Medulla oblongata (tissue), 1 donor: ENCODE results near the gene SLK.

Source experiments
- DNase-seq: peaks from one replicate; pipeline ENCODE4 v3.0.0-alpha.2; 2015; ENCODE audit errors: extremely low spot score

Gene SLK

DNA sequence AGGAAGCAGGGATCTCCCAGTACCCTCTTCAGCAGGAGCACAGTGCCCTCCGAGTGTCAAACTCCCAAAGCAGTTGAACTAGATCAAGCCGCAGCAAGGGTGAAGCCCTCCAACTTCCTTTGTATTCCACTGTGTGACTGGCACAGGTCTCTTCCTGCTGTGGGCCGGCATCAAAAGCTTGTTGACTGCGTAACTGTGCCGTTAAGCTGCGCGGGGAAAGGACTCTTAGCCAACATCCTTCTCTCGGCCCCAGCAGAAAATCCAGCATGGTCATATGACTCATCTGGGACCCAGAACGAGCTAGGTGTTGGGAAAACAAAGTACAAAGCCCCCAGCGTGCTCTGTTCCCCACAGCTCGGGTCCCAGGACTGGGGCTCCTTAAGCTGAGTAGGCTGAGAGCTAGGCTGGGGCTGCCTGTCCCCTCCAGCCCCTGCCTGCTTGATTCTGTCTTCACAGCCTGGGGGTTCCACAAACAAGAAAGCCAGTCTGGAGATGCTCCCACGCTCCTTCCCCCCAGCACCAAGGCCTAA lies 66.5 kb downstream of the SLK start:
- peak; percentile 16 for DNase-seq

DNA sequence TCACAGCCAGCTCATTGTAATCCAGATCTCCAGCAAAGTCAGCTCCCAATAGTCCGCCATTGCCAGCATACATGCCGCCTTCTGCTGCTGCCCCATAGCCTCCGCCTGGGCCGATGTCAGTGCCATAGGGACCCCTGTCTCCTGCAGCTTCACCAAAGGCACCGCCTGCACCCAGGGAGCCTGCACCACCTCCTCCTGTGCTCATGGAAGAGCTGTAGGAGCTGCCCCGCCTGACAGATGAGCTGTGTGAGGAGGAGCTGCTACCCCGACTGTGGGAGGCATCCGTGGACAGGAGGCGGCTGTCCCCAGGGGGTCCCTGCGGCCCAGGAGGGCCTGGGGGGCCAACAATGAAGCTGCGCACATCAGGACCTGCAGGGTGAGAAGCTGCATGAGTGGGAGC lies 67.0 kb downstream of the SLK start:
- DNase-seq: no peak

DNA sequence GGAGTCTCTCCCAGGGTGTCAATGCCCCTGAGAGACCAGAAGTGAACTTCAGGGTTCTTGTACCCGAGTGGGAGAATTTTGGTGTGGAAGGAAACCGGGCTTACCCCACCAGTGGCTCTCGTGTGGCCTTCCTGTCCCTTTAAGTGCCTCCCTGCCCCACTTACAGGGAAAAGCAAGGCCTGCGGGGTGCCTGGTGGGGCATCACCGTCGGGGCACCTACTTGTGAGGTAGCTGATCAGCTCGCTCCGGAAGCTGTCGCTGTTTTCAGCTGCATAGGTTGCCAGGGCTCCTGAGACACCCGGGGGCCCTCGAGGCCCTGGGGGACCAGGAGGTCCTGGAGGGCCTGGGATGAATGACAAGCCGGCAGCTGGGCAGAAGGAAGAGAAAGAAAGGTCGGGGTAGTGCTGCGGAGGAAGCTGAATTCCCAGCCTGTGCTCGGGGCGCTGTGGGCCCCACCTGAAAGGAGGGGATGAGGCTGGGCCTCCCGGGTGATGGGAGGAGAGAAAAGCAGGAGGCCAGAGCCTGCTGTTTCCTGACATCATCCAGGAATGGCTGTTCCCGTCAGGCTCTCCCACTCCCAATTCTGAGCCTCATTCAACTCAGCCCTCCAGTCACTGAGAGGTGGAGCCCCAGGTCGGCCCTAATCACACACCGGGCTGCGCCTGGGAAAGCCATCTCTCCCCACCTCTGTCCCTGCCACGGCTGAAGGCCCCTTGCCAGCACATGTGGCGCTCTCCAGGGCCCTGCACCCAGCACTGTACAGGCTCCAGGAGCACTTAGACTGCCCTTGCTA lies 67.7 kb downstream of the SLK start:
- no peak for DNase-seq

DNA sequence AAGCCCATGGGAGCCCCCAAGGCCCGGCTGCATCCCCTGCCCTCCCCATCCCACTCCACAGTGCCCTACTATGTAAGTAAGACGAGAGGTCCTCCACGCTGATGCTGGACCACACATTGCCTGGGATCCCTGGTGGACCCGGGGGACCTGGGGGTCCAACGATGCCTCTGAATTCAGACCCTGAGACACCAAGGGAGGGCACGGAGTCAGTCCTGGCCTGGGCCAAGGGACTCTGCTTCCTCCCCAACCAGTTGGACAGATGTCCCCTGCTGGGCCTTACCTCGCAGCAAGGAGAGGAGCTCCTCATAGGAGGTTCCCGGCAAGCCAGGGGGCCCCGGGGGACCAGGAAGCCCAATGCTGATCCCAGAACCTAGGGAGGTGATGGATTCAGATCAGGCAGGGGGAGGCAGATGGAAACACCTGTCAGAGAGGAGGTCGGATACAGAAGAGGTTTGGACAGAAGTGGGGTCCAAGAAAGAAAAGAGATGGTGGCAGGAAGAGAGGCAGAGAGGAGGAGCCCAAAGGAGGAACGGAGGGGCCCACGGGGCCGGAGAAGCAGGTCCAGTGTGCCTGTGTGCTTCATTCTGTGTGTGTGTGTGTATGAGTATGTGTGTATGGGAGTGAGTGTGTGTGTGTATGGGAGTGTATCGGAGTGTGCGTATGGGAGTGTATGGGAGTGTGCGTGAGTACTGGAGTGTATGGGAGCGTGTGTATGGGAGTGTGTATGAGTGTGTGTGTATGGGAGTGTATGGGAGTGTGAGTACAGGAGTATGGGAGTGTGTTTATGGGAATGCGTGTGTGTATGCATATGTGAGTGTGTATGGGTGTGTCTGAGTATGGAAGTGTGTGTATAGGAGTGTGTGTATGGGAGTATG lies 68.5 kb downstream of the SLK start:
- no peak for DNase-seq

DNA sequence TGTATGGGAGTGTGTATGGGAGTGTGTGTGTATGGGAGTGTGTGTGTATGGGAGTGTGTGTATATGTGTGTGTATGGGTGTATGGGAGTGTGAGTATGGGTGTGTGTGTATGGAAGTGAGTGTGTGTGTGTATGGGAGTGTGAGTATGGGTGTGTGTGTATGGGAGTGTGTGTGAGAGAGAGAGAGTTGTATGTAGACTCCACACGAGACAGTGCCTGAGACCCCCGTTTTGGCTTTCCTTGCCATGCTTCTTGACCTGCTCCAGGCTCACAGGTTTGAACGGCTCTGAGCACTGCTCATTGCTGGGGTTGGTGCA lies 69.1 kb downstream of the SLK start:
- no peak for DNase-seq

DNA sequence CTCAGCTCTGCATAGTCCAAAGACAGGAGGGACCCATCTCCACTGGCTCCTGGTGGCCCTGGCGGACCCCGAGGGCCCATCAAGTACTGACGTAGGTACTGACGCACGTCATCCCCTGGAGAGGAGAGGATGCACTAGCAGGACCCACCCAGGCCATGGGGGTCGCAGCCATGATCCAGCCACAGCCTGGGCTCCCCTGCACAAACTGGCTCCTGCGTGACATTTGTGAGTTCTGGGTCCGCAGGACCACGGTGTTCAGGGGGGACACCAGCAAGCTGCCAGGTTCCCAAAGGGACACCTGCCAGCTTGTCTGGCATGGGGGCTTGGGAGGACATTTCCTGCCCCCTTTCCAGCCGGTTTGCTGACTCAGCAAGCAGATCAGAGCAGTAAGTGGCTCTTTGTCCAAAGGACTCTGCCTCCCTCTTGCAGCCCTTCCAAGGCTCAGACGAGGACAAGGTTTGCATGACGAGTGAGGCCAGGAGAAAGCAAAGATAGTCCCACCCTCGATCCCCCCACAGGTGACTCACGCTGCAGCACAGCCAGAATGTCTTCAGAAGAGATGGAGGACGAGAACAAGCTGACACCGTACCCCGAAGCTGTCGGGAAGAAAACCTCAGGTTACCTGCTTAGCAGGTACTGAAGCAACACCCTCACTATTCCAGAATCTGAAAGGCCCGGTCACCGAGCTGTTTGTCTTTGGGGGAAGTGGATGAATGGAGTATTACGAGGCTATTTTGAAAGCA lies 69.7 kb downstream of the SLK start:
- DNase-seq: no peak

DNA sequence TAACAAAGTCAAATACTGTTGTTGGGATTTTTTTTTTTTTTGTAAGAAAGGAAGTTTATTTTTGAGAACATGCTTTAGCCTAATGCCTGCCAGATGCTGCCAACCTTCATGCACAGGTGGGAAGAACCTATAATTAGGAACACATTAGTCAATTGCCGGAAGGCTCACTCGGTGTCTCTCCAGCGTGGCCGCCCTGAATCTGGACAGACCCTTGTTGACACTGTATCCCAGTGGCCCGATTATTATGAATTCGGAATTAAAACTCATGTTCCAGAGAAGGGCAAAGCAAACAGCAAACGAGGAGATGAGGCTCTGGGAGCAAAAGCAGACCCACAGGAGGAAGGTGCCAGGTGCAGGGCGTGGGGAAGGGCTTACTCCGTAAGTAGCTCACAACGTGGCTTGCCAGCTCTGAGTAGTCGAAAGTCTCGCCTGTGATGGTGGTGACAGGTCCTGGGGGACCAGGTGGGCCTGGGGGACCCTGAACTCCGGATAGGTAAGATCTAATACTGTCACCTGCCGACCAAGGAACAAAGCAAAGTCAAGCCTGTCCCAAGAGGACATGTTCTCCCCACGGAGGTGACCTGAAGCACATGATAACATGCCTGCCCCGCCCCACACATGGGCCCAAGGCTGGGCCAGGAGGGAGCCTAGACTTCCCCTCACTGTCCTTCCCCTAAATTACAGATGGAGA lies 70.5 kb downstream of the SLK start:
- no peak for DNase-seq

DNA sequence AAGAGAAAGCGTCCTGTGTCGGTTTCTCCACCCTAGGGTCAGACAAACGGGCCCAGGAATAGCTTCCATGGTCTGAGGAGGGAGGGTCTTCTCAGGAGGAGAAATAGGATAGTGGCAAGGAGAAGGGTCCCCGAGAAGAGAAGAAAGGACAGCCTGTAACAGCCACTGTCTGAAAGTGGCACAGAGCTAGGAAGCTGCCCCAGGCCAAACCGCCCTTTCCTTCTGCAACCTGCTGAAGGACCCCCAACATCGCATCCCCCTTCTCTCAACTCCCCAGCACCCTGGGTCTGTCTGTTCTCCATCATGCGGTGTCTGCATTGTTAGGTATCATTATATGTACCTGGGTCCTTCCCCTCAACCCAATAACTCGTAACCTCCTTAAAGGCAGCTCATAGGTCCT lies 71.6 kb downstream of the SLK start:
- DNase-seq: no peak

DNA sequence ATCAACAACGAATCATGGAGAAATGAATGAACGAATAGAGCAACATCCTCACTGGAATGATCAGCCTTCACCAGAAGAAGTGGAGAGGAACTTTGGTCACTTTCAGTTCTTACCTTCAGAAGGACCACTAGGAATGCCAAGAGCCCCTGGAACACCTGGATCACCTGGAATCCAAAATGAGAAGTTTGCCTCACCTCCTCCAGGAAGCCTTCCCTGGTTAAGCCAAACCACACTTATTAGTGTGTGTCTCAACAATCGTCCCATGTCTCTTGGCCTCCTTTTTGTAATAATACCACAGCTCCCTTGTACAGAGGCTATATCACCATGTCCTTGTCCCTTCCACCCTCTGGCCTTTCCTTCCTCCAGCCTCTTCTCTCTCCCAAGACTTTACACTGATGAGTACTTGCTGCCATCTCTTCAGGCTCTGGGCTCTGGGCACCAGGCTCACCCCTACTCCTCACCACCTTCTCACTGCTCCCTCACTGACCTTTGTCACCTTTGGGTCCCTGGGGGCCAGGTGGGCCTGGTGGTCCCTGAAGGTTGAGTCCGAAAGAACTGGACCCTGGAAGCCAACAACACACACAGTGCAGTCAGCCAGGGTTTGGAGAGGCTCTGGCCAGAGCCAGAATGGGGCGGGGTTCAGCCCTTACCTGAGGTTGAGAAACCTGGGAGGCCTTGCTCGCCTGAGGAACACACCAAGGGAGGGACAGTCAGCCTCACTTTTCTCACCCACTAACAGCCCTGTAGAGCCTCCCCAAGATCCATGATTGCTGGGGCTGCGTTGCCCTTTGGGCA lies 72.2 kb downstream of the SLK start:
- no peak for DNase-seq

DNA sequence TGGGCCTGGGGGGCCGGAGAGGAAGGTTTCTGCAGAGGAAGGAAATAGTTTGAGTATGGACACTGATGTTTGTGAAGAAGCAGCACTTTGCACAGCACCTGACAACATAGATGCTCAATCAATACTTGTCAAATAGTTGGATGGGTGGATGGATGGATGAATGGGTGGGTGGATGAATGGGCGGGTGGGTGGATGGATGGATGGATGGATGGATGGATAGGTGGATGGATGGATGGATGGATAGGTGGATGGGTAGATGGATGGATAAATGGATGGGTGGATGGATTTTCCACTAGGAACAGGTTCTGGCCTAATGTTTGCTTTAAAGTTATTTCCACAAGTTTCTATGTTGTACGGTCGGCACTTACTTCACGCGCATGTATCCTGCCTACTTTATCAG lies 73.4 kb downstream of the SLK start:
- no peak for DNase-seq

DNA sequence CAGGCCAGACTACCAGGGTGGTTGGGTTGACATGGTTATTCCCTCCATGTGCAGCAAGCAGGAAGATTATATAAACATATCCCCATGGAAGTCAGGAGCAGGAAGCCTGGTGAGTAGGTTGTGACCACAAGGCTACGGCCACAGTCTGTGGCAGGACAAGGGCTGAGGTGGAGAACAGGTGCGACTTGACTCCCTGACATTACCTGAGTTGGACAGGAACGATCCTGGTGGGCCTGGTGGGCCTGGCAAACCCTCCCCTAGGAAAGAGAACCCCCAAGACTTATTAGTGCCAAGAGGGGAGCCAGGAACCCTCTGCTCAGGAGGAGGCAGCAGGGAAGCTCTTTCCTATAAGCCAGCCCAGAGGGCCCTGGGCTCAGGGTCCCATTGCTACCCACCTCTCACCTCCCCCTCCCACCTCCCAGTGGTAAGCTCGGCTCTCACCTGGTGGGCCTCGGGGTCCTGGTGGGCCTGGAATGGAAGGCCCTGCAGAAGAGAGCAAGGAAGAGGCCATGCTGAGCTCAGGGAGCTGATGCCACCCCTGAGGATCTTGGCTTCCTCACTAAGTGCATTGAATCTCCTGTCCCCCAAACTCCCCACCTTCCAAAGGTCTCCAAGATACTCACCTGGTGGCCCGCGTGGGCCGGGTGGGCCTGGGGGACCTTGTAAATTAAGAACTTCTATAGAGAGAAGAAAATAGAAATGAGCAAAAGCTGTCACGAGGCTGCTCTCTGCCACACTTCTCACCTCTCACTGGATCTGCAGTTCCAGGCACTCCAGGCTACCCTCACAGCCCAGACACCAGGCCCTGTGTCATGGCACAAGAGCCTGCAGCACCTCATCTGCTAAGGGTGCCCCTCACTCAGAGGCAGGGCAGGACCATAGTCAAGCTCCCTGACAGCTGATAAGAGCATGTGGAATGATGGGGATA lies 74.2 kb downstream of the SLK start:
- DNase-seq: no peak

DNA sequence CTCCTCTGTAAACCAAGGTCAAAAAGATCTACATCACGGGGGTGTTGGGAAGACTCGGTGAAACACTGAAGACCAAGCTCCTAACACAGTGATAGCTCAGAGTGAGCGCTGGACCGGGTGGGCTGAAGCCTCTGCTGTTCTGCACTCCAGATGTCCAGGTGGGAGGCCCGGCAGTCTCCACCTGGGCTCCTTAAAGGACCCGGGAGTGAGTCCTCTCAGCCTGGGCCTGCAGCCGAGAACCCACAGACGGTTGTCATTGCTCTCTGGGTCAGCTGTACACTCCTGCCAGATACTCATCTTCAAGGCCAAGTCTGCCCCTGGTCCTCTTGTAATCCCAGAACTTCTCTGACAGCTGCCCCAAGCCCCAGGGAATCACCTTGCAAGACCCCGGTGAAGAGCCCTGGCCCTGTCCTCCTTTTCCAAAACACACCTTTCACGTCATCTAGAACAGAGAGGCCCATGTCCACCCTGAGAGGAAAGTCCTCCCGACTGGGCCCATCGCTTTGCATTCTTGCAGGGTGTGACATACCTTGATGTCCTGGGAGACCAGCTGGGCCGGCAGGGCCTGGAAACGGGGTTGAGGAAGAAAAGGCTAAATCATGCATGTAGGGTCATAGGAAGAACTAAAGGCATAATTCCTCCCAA lies 75.1 kb downstream of the SLK start:
- DNase-seq: no peak

DNA sequence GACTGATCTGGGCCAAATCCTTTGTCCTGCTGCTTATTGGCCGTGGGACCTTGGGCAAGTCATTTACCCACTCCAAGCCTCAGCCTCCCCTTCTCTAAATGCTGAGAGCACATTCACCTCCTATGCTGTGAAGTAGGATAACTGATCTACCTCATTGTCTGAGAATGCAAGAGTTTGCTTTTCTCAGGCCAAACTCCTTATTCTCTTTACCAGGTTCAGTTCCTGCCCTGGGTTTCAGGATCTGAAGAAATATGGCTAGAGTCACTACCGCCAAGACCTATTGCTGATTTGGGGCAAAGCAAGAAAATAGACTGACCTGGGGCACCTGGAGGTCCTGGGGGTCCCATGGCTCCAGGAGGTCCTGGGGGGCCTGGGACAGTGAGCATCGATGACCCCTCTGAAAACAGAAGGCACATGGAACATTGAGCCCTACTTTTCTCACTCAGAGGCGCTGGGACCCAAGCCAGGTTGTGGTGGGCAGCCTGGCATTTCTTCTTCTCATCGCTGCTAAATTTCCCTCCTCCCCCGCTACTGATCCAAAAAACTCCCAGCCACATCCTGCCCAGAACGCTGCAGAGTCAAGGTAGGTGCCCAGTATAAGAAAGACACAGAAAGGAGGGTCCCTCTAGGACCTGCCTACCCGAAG lies 76.4 kb downstream of the SLK start:
- DNase-seq: no peak

DNA sequence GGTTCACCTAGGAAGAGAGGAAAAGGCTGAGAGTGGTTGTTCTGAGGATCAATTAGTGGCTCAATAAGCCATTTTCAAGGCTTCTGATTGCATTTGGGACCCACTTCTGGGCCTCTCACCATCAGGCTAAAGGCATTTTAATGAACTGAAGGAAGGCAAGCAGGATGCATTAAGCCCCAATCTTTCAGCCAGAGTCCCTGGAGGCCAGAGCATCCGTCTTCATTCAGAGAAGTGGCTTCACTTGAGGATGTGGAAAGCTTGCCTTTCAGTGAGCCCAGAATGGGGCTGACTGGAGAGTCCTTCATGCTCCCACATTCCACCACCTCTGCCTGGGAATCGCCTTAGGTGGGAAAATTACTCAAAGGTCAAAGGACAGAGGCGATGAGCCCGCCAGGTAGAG lies 76.9 kb downstream of the SLK start:
- DNase-seq: no peak

DNA sequence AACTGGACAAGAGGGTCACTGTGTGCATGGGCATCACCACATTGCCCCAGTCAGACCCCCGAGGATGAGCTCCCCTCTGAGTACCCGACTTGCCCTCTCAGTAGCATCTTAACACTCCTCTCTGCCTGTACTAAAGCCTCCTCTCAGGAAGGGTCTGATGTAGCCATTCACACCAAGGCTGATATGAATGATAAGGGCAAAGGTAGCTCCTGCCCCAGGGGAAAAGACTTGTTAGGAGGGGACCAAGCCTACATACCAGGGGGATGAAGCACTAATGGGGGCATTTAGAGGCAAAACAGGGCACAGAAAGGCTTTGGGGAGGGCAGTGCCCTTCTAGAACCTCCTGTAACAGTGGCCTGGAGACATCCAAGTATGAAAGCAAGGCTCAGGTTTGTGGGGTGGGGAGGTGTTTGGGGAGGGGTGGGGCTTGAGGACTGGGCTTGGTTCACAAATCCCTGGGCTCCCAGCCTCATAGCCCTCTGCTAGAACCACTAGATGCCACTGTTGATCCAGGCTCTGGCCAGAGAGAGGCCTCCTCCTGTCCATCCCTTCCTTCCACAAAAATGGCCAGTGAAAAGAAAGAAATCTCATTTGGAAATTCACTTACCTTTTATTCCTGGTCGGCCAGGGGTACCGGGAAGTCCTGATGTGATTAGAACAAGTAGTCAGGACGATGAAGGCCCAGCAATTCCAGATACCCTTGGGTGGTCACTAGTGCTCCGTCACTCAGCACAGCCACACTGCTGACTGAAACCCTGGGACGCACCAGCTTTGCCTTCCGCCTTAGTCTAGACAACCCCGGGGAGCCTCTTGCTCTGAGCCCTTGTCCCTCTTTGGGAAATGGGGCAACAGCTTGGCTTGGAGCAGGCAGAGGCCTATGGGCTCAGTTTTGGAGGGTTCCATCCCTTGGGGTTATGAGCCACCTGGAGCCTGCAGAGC lies 78.5 kb downstream of the SLK start:
- DNase-seq: peak; percentile 87

DNA sequence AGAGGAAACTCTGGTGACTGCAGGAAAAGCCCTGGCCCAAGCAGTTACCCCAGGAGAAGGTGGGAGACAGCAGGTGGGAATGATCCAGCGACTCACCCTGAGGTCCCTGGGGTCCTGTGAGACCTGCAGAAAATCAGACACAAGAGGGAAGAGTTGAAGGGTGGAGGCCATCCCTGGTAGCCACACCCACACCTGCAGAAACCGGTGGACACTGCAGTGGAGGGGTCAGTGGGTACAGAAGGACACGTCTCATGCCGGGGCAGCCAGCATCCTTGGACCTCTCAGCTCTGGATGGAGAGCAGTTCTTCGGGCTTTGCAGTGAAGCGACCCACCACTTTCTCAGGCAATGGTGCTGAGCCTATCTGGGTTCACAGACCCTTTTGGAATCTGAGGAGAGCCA lies 79.7 kb downstream of the SLK start:
- no peak for DNase-seq

DNA sequence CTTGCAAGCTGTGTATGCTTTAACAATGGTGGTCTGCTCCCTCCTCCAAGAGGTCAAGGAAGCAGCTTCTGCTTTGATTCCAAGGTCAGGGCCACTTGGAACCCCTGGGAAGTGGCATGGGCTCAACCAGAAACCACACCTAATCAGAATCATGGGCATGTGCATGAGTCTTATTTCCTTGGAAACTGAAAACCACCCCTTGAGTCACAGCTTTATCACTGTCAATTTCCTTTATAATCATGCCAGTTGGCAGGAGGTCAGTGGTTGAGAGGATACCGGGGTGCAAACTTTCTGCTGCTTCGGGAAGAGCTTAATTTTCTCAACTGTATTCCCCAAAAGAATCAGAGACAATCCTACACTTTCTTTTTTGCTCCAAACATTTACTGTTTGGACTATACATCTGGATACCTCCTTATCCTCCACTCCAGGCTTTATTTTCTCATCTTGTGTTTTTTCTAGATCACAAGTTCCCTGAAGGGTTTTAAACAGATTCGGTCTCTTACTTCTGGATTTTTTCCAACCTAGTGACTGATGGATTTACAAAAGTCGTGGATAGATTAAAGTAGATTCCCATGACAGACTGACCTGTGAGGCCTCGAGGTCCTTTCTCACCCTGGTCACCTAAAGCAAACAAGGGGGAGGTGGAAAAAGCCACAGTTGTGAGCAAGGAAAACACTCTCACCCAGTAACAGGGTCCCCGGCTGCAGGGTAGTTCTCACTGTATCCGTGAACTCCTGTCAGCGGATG lies 82.7 kb downstream of the SLK start:
- DNase-seq: no peak
